LoVo (cell line): ENCODE data around the gene PLA2G5.
"Not testable (repeated sequence)": the region's sequence is repeated elsewhere in the genome, so short reads cannot be mapped to it uniquely, and the experiment has no call there.

Source experiments
- DNase-seq: peaks from one replicate; pipeline ENCODE4 v3.0.0-alpha.2; 2016; ENCODE audit warnings: low spot score

Gene PLA2G5

GRCh38 chr1:20120796-20121195 is 50.8 kb downstream of the PLA2G5 start:
- DNase-seq: no peak

- no peak for DNase-seq
Observed at GRCh38 chr1:20123722-20124455, 53.9 kb downstream of the PLA2G5 start.

- DNase-seq: peak; percentile 88
Observed at GRCh38 chr1:20124456-20125057, 54.6 kb downstream of the PLA2G5 start.

- DNase-seq: no peak
Observed at GRCh38 chr1:20125100-20125499, 55.1 kb downstream of the PLA2G5 start.

- DNase-seq: no peak
Observed at GRCh38 chr1:20126041-20126805, 56.2 kb downstream of the PLA2G5 start.

- no peak for DNase-seq
Observed at GRCh38 chr1:20126806-20127440, 56.9 kb downstream of the PLA2G5 start.

GRCh38 chr1:20130518-20130917 is 60.5 kb downstream of the PLA2G5 start:
- DNase-seq: not testable (repeated sequence)

- DNase-seq: no peak
Observed at GRCh38 chr1:20134995-20135394, 65.0 kb downstream of the PLA2G5 start.

- no peak for DNase-seq
Observed at GRCh38 chr1:20136249-20136648, 66.3 kb downstream of the PLA2G5 start.

GRCh38 chr1:20137055-20137454 is 67.1 kb downstream of the PLA2G5 start:
- no peak for DNase-seq

GRCh38 chr1:20137604-20138003 is 67.6 kb downstream of the PLA2G5 start:
- DNase-seq: no peak

- no peak for DNase-seq
Observed at GRCh38 chr1:20138346-20138745, 68.4 kb downstream of the PLA2G5 start.

- no peak for DNase-seq
Observed at GRCh38 chr1:20138961-20139550, 69.1 kb downstream of the PLA2G5 start, which contains the start of gene PLA2G2F. Gene PLA2G2F (plus strand): TSS chr1:20139323. CDS start chr1:20139428, 105 bp downstream.

GRCh38 chr1:20139776-20140612 is 70.0 kb downstream of the PLA2G5 start:
- no peak for DNase-seq

GRCh38 chr1:20141001-20141400 is 71.0 kb downstream of the PLA2G5 start:
- DNase-seq: no peak

GRCh38 chr1:20141466-20141865 is 71.5 kb downstream of the PLA2G5 start:
- no peak for DNase-seq
